Fibroblast of skin of right biceps (primary cell): ENCODE measurements around the gene GUCA2A.

Experiments used
- DNase-seq: peaks from one replicate; pipeline ENCODE4 v3.0.0-alpha.2; 2013

GUCA2A gene

DNA sequence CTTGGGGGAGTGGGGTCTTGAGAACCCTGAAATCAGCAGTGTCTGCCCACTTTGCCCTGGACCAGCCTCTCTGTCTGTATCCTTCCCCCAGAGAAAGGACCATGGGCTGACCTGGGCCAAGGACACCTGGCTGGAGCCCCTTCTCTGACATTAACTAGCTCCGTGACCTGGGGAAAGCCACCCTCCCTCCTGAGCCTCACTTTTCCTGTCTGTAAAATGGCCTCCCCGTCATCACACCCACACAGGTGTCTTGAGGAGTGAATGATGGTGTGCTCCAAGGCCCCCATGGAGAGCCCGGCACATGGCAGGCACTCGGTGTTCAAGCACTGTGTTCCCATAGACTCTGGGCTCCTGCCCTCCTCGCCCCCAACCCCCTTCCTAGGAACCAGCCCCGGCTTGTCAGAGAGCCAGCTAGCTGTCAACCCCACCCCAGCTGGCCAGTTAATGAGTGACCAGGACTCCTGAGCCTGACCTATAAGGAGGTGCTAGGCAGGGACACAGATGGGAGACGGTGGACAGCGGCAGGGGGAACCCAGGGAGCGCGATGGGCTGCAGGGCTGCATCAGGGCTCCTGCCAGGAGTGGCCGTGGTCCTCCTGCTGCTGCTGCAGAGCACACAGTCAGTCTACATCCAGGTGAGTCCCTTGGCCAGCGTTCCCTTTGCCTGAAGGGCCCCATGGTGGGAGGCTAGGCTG is 11.5 kb downstream of the GUCA2A start, which contains the start of gene GUCA2B:
TSS of gene GUCA2B (plus strand) at position 504 of the 694 bp plus-strand sequence. CDS start at position 545, 41 bp downstream.
- no peak for DNase-seq

GRCh38 chr1:42152119-42152518 is 12.4 kb downstream of the GUCA2A start:
- DNase-seq, result no peak

GRCh38 chr1:42150651-42151050 is 13.9 kb downstream of the GUCA2A start:
- no peak for DNase-seq

GRCh38 chr1:42148166-42148565 is 16.4 kb downstream of the GUCA2A start:
- DNase-seq, result no peak

GRCh38 chr1:42146626-42147320 is 17.8 kb downstream of the GUCA2A start:
- DNase-seq, result peak; percentile 53

DNA sequence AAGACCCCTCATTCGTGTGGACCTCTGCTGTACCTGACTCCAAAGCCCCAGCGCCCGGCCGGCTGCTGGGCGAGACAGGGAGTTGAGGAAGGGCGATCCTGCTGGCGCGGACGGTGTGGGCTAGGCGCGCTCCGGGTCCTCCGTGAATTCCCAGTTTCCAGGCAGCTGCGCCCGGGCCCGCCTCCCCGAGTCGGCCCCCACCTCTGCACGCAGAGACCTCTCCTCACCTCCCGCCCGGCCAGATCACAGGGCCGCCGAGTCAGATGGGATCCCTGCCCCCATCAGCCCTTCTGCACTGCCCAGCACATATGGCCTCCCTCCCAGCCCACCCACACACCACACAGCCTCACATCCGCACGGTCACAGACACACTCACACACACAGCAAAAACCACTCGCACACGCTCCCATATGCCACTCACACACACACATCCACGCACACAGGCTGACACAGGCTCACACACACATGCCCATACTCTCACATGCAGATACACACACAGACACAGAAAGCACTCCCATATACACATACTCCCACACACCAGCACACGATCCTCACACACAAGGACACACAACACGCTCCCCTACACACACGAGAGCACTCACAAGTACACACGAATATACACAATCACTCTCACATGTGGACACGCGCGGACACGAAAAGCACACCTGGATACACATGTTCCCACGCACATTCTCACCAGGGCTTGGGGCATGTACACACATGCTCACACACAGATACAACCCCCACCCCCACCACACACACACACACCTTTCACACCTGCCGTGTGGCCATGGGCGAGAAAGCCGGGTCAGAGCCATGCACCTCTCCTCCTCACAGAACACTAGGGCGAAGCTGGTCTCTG is 18.6 kb downstream of the GUCA2A start:
- DNase-seq, result no peak

DNA sequence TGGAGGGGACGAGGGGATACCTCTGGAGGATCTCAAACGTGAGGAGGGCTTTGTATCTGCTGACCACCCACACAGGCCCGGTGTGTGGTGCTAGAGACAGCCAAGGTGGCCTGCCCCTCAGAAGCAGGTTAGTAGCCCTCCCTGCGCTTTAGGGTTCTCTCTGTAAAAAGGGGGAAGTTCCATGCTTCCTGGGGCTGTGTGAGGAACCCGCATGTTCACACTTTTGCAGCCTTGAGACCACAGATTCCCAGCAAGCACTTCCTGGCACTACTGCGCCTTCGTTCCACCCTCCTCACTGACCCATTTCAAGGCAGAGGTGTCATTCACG is 19.2 kb downstream of the GUCA2A start:
- no peak for DNase-seq

DNA sequence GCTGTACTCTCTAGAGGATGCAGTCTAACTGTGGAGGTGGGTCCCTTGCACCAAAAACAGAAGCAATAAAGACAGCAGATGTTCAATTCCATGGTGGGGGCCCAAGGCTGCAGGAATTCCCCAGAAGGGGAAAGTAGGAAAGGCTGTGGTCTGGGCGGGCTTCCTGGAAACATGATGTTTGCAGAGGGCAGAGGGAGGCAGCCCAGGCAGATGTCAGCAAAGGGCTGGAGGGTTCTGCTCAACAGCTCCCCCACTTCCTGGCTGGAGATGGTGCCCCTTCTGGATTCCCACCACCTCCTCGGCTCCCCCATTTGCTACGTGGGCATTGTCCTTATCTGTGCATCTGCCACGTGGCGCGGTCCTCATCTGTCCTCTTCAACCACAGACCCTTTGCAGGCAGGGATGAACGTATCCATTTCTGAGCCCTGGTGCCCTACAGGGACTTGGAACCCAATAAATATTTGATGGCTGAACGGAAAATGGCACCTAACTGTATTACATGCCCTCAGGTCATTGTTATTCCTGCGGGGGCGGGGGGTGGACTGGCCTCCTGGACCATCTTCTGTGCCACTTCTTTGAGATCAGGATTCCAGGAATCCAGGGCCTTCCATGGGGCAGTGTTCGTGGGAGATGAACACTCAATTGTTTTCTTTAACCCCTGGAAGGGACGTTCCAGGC is 19.7 kb downstream of the GUCA2A start:
- no peak for DNase-seq

- DNase-seq, result no peak
Observed at GRCh38 chr1:42143896-42144710, 20.4 kb downstream of the GUCA2A start.

DNA sequence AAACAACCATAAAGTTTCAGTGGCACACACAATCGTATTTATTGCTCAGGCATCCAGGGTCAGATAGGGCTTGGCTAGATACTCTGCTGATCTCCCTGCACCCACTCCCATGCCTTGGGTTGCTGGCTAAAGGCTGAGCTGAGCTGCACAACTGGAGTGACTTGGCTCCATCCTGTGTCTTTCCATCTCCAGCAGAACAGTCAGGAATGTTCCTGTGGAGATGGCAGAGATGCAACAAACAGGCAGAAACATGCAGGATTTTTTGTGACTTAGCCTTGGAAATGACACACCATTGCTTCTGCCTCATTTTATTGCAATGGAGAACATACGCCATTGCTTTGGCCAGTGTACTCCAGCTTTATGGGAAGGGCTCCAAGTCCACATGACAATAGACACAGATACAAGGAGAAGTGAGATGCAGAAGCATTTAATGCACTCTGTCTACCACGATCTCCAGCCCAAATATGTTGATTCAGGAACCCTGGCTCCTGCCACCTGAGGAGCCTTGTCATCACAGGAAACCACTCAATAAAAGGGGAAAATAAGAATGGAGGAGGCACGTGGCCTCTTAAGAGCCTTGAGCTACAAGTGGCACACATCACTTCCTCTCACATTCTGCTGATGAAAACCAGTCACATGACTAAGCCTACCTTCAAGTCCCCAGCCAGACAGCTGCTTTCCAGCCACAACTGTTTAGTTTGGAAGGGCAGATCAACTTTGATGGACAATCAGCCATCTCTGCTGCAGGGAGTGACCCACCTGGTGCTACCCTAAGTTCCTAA is 21.5 kb downstream of the GUCA2A start:
- DNase-seq, result no peak

DNA sequence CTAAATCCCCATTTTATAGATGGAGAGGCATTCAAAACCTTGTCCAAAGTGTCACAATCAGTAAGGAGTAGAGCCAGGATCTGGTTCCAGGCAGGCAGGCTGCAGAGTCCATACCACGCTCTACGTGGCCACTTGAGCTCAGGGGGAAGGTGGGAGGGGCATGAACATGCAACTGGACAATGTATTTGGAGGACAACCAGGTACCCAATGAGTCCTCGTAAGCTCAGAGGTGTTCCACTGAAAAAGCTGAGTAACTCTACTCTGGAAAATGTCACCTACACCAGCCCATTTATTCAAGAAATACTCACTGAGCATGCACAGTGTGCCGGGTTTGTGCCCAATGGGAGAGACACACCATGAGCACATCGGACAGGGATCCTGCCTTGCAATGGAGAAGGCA is 22.6 kb downstream of the GUCA2A start:
- DNase-seq, result no peak

- no peak for DNase-seq
Observed at GRCh38 chr1:42140191-42140590, 24.4 kb downstream of the GUCA2A start.

GRCh38 chr1:42139444-42139843 is 25.1 kb downstream of the GUCA2A start:
- DNase-seq, result no peak

GRCh38 chr1:42138586-42138985 is 26.0 kb downstream of the GUCA2A start:
- DNase-seq, result no peak

- DNase-seq, result no peak
Observed at GRCh38 chr1:42137766-42138165, 26.8 kb downstream of the GUCA2A start.

GRCh38 chr1:42136466-42136865 is 28.1 kb downstream of the GUCA2A start:
- DNase-seq, result no peak

- DNase-seq, result no peak
Observed at GRCh38 chr1:42135426-42135825, 29.1 kb downstream of the GUCA2A start.

- DNase-seq, result no peak
Observed at GRCh38 chr1:42133809-42134526, 30.6 kb downstream of the GUCA2A start.

GRCh38 chr1:42133390-42133789 is 31.2 kb downstream of the GUCA2A start:
- DNase-seq, result no peak

GRCh38 chr1:42130061-42130660 is 34.4 kb downstream of the GUCA2A start:
- DNase-seq, result no peak
